ENCODE data around the gene MADD. TPM values are rescaled to one million over a fixed set of nuclear protein-coding genes. Genes with fewer than 3 reads are reported as not detected.

The MADD gene
- total and polyA plus RNA-seq, 3 donors from 2014 or later = 87.8 to 118 (median 103) TPM

DNA sequence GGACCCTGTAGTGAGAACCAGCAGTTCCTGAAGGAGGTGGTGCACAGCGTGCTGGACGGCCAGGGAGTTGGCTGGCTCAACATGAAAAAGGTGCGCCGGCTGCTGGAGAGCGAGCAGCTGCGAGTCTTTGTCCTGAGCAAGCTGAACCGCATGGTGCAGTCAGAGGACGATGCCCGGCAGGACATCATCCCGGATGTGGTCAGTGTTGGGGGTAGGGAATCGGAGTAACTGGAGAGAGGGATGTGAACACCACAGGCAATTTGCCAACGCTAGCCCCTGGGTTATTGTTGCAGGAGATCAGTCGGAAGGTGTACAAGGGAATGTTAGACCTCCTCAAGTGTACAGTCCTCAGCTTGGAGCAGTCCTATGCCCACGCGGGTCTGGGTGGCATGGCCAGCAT lies 19.9 kb downstream of the MADD start:
- intact Hi-C loops (cut with DNase I; ENCODE audit: low total_unique reads) = no loop called here

GRCh38 chr11:47295385-47295784 lies 25.5 kb downstream of the MADD start:
- H3K36me3 ChIP-seq (ENCODE audit: low read depth, missing control alignments) = no peaks in the 10 kb centered on the region
- intact Hi-C loops (cut with DNase I; ENCODE audit: low total_unique reads) = no loop called here

More for the DNA sequence above, 19.9 kb downstream of the MADD start:
- no peak for TF ChIP-seq CTCF (IDR thresholded peaks at IDR 0.05)
- TF ChIP-seq POLR2A (IDR thresholded peaks at IDR 0.05) = no peak
- Histone ChIP-seq H3K27me3 (no peaks in the 10 kb centered on the region), H3K9me3 (no peaks in the 10 kb centered on the region), H3K4me3 (no peak overlapping the region), H3K4me1 (no peaks in the 10 kb centered on the region), H3K27ac (no peak overlapping the region), H3K36me3 (ENCODE audit: low read depth, missing control alignments) (no peaks in the 10 kb centered on the region)
- no peak for DNase-seq
- 91 to 92% methylated on average over 15 of the region's 15 CpGs for WGBS, 2 donors

DNA sequence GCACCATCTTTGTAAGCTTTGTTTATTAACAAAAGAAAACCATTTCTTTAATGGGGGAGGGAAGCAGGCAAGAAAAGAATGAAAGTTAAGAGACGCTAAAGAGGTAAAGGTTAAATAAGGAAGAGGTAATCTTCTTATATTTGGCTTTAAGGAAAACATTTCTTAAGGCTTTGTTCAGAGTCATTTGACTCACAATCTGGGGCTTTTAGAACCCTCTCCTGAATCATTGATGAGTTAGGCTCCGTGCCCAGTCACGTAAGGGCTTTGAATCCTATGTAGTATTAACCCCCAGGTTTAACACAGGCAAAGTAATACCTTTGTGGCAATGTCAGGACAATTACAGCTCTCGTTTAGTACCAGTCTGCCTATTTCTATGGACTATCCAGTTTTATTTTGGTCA lies 26.1 kb downstream of the MADD start:
- Histone ChIP-seq H3K9me3 (no peaks in the 10 kb centered on the region), H3K27me3 (no peaks in the 10 kb centered on the region), H3K36me3 (ENCODE audit: low read depth, missing control alignments) (no peaks in the 10 kb centered on the region), H3K4me1 (no peaks in the 10 kb centered on the region), H3K27ac (no peak overlapping the region), H3K4me3 (no peak overlapping the region)
- WGBS, 2 donors = 89 to 93% methylated on average over 4 of the region's 4 CpGs
- intact Hi-C loops (cut with DNase I; ENCODE audit: low total_unique reads) = no loop called here
- TF ChIP-seq POLR2A (IDR thresholded peaks at IDR 0.05) (no peak), CTCF (IDR thresholded peaks at IDR 0.05) (no peak)
- DNase-seq = no peak

More at GRCh38 chr11:47295385-47295784, 25.5 kb downstream of the MADD start:
- Histone ChIP-seq H3K9me3 (no peaks in the 10 kb centered on the region), H3K27me3 (no peaks in the 10 kb centered on the region), H3K4me3 (no peak overlapping the region), H3K27ac (no peak overlapping the region), H3K4me1 (no peaks in the 10 kb centered on the region)
- no peak for DNase-seq
- 91 to 95% methylated on average over 5 of the region's 5 CpGs for WGBS, 2 donors
- no peak for TF ChIP-seq POLR2A (IDR thresholded peaks at IDR 0.05)

GRCh38 chr11:47299078-47299477 lies 29.1 kb downstream of the MADD start:
- Histone ChIP-seq H3K4me1 (no peaks in the 10 kb centered on the region), H3K27ac (no peak overlapping the region), H3K27me3 (no peaks in the 10 kb centered on the region), H3K36me3 (ENCODE audit: low read depth, missing control alignments) (no peaks in the 10 kb centered on the region), H3K9me3 (no peaks in the 10 kb centered on the region), H3K4me3 (no peak overlapping the region)
- 96 to 98% methylated on average over 3 of the region's 3 CpGs for WGBS, 2 donors
- no peak for DNase-seq
- intact Hi-C loops (cut with DNase I; ENCODE audit: low total_unique reads) = no loop called here
- TF ChIP-seq CTCF (IDR thresholded peaks at IDR 0.05) (no peak), POLR2A (IDR thresholded peaks at IDR 0.05) (no peak)

GRCh38 chr11:47302853-47303252 lies 32.9 kb downstream of the MADD start:
- Histone ChIP-seq H3K9me3 (no peaks in the 10 kb centered on the region), H3K27ac (no peak overlapping the region), H3K27me3 (no peaks in the 10 kb centered on the region), H3K4me1 (no peaks in the 10 kb centered on the region), H3K36me3 (ENCODE audit: low read depth, missing control alignments) (no peaks in the 10 kb centered on the region), H3K4me3 (no peak overlapping the region)
- intact Hi-C loops (cut with DNase I; ENCODE audit: low total_unique reads) = no loop called here
- no peak for DNase-seq
- no peak for TF ChIP-seq CTCF (IDR thresholded peaks at IDR 0.05)
- no peak for TF ChIP-seq POLR2A (IDR thresholded peaks at IDR 0.05)
- WGBS, 2 donors = 100% methylated on average over 1 of the region's 1 CpG
